Measurements from ENCODE around the gene SCN2B. TPM values are rescaled to one million over a fixed set of nuclear protein-coding genes. Genes with fewer than 3 reads are reported as not detected.
"Not testable (repeated sequence)": the region's sequence is repeated elsewhere in the genome, so short reads cannot be mapped to it uniquely, and the experiment has no call there.

The SCN2B gene
- total and polyA plus RNA-seq, 3 donors from 2014 or later: 0.24 to 0.70 (median 0.43) TPM

DNA sequence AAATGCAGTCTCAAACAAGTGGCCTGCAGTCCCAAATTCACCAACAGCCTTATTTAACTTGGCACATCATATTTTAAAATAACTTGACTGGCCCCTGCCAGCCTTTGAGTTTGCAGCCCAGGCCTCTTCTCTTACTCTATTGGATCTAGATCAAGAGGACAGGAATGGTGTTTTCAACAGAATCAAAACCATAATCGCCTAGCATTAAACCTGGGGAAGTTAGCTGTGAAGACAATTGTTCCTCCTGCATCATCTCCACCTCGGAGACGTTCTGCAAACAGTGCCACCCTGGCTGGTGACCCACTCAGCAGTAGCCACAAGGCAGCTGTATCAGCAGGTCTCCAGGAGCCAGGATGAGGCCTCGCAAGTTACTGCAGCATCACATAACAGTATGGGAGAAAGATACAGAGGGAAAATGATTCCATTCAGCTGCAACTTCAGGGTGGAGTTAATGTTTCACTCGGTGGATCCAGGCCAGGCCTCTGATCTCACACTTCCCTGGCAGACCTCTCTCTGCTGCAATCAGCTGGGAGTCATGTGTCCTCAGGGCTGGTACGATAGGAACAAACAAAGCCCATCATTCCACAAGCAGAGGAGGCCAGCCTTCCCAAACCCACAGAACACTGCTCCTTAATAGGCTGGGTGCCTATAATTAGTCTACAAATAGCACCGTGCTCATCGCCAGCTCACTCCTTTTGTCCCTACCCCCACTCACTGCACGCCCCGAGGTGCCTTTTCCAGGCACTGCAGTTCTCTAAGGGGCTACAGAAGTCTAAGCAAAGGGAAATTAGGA is 18.6 kb upstream of the SCN2B start:
- 47 to 49% methylated on average over 7 to 10 of the region's 10 CpGs for WGBS, 2 donors
- DNase-seq: peak; percentile 93
- Histone ChIP-seq H3K9me3 (no peaks in the 10 kb centered on the region), H3K4me3 (no peak overlapping the region), H3K27ac (no peak overlapping the region), H3K27me3 (no peaks in the 10 kb centered on the region), H3K36me3 (ENCODE audit: low read depth, missing control alignments) (no peaks in the 10 kb centered on the region), H3K4me1 (peaks cover 9% of the 10 kb centered on the region)
- TF ChIP-seq, protein P1, sequence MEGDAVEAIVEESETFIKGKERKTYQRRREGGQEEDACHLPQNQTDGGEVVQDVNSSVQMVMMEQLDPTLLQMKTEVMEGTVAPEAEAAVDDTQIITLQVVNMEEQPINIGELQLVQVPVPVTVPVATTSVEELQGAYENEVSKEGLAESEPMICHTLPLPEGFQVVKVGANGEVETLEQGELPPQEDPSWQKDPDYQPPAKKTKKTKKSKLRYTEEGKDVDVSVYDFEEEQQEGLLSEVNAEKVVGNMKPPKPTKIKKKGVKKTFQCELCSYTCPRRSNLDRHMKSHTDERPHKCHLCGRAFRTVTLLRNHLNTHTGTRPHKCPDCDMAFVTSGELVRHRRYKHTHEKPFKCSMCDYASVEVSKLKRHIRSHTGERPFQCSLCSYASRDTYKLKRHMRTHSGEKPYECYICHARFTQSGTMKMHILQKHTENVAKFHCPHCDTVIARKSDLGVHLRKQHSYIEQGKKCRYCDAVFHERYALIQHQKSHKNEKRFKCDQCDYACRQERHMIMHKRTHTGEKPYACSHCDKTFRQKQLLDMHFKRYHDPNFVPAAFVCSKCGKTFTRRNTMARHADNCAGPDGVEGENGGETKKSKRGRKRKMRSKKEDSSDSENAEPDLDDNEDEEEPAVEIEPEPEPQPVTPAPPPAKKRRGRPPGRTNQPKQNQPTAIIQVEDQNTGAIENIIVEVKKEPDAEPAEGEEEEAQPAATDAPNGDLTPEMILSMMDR (IDR thresholded peaks at IDR 0.05): no peak
- TF ChIP-seq POLR2A (IDR thresholded peaks at IDR 0.05): no peak
- intact Hi-C loops (cut with DNase I; ENCODE audit: low total_unique reads): no loop called here

DNA sequence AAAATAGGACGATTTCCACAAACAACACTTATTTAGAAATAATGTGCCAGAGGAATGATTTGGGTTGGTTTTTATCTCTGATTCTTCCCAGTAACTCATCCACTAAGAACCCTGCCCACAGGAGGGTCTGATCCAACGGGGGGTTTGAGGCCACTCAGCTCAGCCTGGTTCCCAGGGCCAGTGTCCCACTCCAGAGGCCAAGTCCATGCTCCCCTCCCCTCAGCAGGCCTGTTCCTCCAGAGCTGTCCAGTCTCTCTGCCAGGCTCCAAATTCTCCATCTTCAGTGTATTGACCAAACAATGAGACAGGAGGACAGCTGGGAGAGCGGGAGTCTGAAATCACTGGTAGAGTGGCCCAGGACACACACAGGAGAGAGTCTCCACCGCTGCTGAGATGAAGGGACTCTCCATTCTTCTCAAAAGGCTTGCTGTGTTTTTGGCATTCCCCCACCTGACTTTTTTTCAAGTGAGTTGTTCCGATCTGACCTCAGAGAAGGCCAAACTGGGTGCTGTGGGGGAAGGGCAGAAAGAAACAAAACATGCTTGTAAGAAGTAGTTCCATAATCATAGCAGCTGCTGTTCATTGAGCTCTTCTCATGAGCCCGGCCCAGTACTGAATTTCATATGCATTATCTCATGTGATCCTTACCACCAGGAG is 17.6 kb upstream of the SCN2B start:
- TF ChIP-seq, protein P1 (IDR thresholded peaks at IDR 0.05): no peak
- no peak for TF ChIP-seq POLR2A (IDR thresholded peaks at IDR 0.05)
- H3K4me3 ChIP-seq: no peak overlapping the region
- intact Hi-C loops (cut with DNase I; ENCODE audit: low total_unique reads): no loop called here
- no peaks in the 10 kb centered on the region for H3K36me3 ChIP-seq (ENCODE audit: low read depth, missing control alignments)
- no peak overlapping the region for H3K27ac ChIP-seq
- DNase-seq: no peak
- H3K4me1 ChIP-seq: peaks cover 9% of the 10 kb centered on the region
- H3K27me3 ChIP-seq: no peaks in the 10 kb centered on the region
- H3K9me3 ChIP-seq: no peaks in the 10 kb centered on the region
- WGBS, 2 donors: 87% methylated on average over 6 of the region's 6 CpGs

GRCh38 chr11:118192817-118193216 is 16.4 kb upstream of the SCN2B start:
- H3K9me3 ChIP-seq; DNase-seq; intact Hi-C loops (cut with DNase I; ENCODE audit: low total_unique reads); H3K36me3 ChIP-seq (ENCODE audit: low read depth, missing control alignments); H3K27ac ChIP-seq; H3K4me3 ChIP-seq; H3K4me1 ChIP-seq; H3K27me3 ChIP-seq: not testable (repeated sequence)
- 93 to 98% methylated on average over 5 of the region's 5 CpGs for WGBS, 2 donors

GRCh38 chr11:118190942-118191506 is 14.6 kb upstream of the SCN2B start:
- H3K27ac ChIP-seq; H3K4me1 ChIP-seq; H3K4me3 ChIP-seq; H3K27me3 ChIP-seq; H3K9me3 ChIP-seq; H3K36me3 ChIP-seq (ENCODE audit: low read depth, missing control alignments); DNase-seq; intact Hi-C loops (cut with DNase I; ENCODE audit: low total_unique reads): not testable (repeated sequence)
- WGBS, 2 donors: 95% methylated on average over 2 of the region's 2 CpGs

- no peaks in the 10 kb centered on the region for H3K27me3 ChIP-seq
- TF ChIP-seq, protein P1 (IDR thresholded peaks at IDR 0.05): no peak
- TF ChIP-seq POLR2A (IDR thresholded peaks at IDR 0.05): no peak
- H3K36me3 ChIP-seq (ENCODE audit: low read depth, missing control alignments): no peaks in the 10 kb centered on the region
- intact Hi-C loops (cut with DNase I; ENCODE audit: low total_unique reads): no loop called here
- H3K27ac ChIP-seq: no peak overlapping the region
- no peaks in the 10 kb centered on the region for H3K9me3 ChIP-seq
- WGBS, 2 donors: 68 to 71% methylated on average over 6 of the region's 6 CpGs
- H3K4me3 ChIP-seq: no peak overlapping the region
- H3K4me1 ChIP-seq: no peaks in the 10 kb centered on the region
- no peak for DNase-seq
Measured at GRCh38 chr11:118186346-118187107, 10.1 kb upstream of the SCN2B start.

Data from testis (tissue), 3 donors.